EL (cell line): ENCODE data around the gene ZMIZ1.

Experiments used
- DNase-seq: peaks from one replicate; pipeline ENCODE4 v3.0.0-alpha.2; 2016

The ZMIZ1 gene

DNA sequence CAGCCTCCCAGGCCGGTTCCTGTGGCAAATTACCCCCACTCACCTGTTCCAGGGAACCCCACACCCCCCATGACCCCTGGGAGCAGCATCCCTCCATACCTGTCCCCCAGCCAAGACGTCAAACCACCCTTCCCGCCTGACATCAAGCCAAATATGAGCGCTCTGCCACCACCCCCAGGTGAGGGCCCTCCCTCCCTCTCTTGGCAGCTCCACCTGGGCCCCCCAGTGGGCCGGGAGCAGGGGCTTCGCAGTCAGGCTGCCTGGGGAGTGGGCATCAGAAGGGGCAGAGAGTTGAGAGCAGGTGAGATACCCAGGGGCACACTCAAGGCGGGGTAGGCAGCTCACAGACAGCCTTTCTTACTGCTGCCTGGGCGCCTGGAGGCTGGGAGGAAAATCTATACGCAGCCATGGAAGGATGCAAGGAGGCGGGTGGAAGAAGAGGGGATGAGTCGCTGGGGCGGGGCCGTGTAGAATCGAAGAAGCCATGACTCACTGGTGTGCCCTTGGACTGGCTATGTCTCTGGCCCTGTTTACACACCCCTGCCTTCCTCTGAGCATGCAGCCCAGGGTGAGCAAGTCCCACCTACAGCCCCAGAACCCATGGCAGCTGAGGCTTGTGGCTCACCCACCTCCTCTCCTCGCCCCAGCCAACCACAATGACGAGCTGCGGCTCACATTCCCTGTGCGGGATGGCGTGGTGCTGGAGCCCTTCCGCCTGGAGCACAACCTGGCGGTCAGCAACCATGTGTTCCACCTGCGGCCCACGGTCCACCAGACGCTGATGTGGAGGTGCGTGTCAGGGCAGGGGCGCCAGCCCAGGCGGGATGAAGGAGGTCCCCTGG lies 229.9 kb downstream of the ZMIZ1 start:
- peak; percentile 99 for DNase-seq

GRCh38 chr10:79299397-79300241 lies 230.9 kb downstream of the ZMIZ1 start:
- peak; percentile 97 for DNase-seq

DNA sequence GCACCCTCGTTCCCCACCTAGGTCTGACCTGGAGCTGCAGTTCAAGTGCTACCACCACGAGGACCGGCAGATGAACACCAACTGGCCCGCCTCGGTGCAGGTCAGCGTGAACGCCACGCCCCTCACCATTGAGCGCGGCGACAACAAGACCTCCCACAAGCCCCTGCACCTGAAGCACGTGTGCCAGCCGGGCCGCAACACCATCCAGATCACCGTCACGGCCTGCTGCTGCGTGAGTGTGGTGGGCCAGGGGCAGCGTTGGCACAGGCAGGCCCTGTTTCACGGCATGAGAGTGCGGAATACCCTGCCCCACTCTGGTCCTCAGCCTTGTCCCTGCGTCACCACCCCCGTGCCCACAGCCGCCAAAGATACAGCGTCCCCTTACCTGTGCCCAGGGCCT lies 231.9 kb downstream of the ZMIZ1 start:
- no peak for DNase-seq

GRCh38 chr10:79301754-79302530 lies 233.2 kb downstream of the ZMIZ1 start:
- no peak for DNase-seq

GRCh38 chr10:79303631-79304478 lies 235.1 kb downstream of the ZMIZ1 start:
- no peak for DNase-seq

- DNase-seq = no peak
Observed at GRCh38 chr10:79304479-79305087, 235.8 kb downstream of the ZMIZ1 start.

- no peak for DNase-seq
Observed at GRCh38 chr10:79305515-79305914, 236.7 kb downstream of the ZMIZ1 start.

DNA sequence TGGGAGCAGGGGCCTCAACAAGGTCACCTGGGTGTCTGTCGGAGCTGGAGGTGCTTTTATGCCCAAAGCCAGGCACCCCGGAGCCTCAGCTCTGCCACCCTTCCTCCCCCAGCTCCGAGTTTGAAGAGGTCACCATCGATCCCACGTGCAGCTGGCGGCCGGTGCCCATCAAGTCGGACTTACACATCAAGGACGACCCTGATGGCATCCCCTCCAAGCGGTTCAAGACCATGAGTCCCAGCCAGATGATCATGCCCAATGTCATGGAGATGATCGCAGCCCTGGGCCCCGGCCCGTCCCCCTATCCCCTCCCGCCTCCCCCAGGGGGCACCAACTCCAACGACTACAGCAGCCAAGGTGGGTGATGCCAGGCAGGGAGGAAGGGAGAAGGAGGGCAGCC lies 237.2 kb downstream of the ZMIZ1 start:
- no peak for DNase-seq

DNA sequence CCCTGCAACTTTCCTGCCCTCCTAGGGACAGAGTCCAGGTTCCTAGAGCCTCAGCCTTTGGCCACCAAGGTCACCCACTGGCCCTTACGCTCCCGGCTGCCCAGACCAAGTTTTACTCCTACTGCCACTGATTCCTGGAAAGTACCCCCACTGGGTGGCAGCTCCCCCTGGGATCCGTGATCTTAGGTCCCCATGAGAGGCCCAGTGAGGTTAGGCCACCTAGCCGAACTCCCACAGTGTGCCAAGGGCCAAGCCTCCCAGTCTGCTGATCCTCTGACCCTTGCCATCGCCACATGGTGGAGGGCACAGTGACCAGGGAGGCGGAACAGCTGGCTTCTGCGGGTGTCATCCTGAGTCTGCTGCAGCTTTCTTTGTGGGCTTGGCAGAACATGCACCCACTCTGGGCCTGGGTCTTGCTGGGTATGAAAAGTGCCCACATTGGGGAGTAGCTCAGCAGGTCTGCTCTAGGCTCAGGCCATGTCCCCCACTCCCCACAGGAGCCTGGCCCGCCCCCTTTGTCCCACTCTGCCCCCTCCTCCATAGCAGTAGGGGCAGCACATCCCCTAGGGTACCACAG lies 238.0 kb downstream of the ZMIZ1 start:
- DNase-seq = no peak

DNA sequence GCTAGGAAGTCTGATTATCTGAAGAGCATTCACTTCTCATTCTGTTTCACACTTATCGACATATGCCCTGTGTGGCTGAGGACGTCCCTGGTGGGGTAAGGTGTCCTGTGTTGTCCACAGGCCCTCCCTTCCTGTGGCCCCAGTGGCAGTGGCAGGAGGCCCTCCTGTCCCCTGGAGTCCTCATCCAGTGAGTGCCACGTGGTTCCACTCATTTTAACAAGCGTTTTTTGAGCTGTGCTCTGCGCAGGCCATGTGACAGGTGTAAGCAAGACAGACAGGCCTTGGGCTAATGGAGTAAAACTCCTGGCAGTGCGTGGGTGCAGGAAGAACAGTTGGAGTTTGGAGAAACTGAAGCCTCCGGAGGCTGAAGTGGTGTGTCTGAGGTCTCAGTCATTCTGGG lies 239.2 kb downstream of the ZMIZ1 start:
- no peak for DNase-seq

- DNase-seq = no peak
Observed at GRCh38 chr10:79308969-79309665, 240.4 kb downstream of the ZMIZ1 start.

- no peak for DNase-seq
Observed at GRCh38 chr10:79310200-79310865, 241.6 kb downstream of the ZMIZ1 start.

GRCh38 chr10:79310911-79311573 lies 242.3 kb downstream of the ZMIZ1 start:
- no peak for DNase-seq

DNA sequence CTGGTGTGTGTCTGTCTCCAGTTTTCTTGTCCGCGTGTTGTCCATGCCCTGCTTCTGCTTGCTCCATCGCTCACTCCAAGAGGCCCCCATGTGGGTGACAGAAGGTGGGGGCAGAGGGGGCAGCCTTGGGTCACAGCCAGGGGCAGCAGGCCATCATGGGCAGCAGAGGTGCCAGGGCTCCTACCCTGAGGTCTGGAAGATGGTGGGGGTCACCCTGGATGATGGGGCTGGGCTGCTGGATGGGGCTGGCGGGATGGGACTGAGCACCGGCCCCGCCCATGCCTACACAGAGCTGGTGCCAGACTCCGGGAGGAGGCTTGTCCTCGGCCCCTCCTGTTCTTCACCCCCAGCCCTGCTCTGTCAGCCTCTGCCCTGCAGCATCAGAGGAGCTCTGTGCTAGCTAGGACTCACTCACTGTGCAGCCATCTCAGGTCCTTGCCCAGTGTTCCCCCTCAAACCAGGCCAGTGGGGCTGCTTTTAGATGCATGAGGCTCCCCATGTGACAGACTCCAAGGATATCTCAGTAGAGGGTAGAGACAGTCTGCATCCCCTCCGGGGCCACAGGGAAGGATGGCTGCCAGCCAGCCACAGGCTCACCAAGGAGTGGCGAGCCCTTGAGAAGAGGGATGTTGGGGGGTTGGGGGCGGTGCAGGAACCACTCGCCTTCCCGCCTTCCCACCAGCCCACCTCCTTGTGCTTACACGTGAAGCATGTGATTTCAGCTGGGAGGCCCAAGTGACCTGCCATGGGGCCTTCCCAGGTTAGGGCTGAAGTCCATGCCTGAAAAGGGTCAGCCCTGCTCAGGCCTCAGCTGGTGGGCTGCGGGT lies 243.0 kb downstream of the ZMIZ1 start:
- no peak for DNase-seq

DNA sequence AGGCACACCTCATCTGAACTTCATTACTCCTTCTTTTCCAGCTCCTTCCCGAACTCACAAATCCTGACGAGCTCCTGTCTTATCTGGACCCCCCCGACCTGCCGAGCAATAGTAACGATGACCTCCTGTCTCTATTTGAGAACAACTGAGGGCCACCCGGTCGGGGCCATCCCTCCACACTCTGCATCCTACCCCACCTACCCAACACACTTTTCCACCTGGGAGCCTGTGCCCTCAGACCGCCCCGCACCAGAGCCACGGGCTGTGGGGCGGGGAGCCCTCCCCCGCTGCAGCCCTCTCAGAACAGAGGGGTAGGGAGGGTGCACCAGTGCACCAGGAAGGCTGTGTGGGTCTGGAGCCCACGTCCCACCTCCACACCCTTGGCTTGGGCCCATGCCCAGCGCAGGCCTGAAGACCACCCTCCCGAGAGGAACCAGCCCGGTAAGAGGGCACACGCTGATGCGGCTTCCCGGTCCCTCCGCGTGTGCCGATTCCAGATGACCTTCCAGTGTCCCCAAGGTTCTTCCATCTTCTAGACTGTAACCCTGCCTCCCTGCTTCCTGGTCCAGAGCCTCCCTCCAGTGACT lies 243.9 kb downstream of the ZMIZ1 start:
- no peak for DNase-seq

GRCh38 chr10:79313320-79313719 lies 244.6 kb downstream of the ZMIZ1 start:
- DNase-seq = no peak

GRCh38 chr10:79313911-79314439 lies 245.2 kb downstream of the ZMIZ1 start:
- no peak for DNase-seq
